Measurements from ENCODE around the gene PDZD2.

PDZD2 gene

DNA sequence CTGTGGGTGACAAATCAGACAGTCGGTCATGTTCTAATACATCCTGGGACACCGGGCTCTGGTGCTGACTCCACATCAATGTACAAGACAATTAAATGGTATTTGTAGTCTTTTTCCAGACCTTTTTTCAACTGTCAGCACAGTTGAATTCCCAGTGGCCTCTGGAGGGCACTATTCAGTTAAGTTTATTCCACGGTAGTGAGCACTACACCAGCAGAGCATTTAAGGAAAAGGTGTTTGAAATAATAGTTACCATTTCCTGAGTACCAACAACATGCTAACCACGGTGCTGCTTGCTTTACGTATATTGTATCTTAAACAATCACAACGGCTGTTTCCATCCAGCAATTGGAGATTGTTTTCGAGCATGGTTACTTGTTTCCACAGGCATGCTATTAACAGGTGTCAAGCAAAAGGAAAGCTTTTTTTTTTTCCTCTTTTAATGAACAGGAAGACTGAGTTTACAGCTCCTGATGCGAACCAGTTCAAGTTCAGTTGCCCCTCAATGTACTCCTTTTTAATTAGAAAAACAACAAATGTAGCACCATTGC lies 186.7 kb downstream of the PDZD2 start:
- peak in 9 of 14 donors; percentile 5 to 56 (median 19) for DNase-seq

DNA sequence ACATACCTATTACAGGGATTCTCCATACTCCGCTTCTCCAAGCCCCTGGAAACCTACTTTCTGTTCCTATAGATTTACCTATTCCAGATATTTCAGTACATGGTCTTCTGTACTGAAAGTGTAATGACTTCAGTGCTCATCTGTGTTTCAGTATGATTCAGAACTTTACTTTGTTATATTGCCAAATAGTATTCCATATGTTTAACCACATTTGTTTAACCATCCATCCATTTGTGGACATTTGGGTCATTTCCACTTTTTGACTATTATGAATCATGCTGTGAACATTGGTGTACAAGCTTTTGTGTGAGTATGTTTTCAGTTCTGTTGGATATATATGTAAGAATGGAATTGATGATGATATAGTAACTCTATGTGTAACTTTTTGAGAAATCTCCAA lies 188.9 kb downstream of the PDZD2 start:
- no peak for DNase-seq

DNA sequence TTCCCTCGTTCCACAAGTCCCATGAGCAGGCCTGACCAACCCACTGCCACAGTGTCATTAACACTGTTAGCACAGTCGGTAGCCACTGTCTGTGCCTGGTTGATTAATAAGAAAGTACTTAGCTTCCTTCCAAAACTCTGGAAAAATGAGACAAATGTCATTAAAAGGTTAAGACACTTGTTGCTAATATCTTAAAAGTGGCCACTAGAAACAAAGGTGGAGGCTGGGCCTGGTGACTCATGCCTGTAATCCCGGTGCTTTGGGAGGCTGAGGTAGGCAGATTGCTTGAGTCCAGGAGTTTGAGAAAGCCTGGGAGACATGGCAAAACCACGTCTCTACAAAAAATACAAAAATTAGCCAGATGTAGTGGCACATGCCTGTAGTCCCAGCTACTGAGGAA lies 194.0 kb downstream of the PDZD2 start:
- no peak for DNase-seq

DNA sequence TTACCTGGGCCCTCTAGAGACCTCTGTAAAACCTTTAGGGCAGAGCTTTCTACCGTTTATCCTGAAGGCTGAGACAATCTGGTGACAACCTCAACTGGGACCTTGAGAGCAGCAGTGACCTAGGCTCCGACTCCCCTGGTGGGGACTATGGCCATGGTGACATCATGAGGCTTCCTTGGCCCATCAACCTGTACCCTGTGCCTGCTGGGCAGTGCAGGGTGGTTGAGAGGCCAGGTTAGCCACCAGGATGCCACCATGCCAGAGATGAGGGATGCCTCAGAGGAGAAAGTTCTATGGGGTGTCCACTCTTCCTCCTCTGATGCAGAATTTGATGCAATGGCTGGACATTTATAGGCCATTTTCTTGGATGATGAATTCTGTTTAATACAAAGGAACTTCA lies 194.8 kb downstream of the PDZD2 start:
- DNase-seq: no peak

DNA sequence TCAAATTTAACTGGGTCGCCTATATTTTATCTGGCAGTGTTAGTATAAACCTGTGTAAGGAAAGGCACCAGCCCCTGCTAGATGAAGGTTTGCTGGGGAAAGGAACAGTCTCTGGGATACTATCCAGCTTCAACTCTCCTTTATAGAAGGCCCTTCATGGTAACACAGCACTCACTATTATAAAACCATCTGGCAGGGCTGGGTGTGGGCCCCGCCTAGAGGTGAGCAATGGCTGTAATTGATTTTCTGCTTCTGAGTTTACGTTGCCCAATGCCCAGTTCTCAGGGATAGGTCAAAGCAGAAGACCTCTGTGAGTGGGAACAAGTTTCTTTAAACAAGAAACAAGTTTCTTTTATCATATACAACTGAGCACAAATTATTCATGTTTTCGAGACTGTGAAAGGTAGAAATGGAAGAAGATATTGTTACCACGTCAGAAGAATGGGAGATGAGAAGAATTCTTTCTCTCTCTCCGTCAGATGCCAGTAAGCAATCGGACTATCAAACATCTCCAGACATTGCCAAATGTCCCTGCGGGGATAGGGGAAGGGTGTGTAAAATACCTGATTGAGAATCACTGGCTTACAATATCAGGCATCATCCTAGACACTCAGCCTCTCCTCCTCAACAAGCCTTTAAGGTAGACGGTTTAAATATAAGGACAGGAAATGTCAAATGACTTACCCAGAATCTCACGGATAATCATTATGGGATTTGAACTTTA lies 205.9 kb downstream of the PDZD2 start:
- no peak for DNase-seq

DNA sequence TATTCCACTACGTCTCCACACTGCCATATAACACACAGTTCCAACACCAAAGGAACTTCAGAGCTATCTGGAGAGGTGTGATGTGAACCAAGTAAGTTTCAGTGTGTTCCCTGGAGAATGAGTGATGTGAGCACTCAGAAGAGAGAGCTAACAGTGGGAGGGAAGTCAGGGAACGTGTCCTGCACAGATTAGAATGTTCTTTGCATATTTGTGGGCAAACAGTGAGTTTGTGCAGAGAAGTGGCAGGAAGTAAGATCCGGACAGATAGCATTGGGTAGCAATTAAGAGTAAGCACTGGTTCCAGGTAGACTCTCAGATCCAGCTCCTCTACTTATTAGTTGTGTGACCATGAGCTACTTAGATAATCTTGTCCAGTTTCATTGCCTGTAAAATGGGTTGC lies 206.4 kb downstream of the PDZD2 start:
- no peak for DNase-seq

DNA sequence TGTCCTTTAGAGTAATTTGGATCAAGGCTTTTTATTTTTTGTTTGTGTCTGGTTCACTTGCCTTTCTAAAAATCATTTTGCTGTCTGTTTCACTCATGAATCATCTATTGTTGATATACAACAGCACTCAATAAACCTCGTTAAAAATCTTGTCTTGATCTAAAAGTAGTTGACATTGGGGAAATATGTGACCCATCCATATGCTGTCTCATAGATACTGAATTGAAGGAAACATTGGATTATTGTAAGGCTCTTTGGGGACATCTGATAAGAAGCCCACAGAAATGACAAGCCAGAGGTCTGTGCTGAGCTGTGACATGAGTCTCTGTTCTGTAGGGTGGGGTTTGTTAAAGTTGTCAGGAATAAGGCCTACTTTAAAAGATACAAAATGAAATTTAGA lies 208.0 kb downstream of the PDZD2 start:
- no peak for DNase-seq

DNA sequence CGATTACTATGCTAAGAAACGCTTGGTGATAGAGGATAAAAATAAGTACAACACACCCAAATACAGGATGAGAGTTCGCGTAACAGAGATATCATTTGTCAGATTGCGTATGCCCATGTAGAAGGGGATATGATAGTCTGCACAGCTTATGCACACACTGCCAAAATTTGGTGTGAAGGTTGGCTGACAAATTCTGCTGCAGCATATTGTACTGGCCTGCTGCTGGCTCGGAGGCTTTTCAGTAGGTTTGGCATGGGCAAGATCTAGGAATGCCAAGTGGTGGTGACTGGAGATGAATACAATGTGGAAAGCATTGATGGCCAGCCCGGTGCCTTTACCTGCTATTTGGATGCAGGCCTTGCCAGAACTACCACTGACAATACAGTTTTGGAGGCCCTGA lies 208.4 kb downstream of the PDZD2 start:
- peak in 4 of 14 donors; percentile 4 to 87 (median 18) for DNase-seq

DNA sequence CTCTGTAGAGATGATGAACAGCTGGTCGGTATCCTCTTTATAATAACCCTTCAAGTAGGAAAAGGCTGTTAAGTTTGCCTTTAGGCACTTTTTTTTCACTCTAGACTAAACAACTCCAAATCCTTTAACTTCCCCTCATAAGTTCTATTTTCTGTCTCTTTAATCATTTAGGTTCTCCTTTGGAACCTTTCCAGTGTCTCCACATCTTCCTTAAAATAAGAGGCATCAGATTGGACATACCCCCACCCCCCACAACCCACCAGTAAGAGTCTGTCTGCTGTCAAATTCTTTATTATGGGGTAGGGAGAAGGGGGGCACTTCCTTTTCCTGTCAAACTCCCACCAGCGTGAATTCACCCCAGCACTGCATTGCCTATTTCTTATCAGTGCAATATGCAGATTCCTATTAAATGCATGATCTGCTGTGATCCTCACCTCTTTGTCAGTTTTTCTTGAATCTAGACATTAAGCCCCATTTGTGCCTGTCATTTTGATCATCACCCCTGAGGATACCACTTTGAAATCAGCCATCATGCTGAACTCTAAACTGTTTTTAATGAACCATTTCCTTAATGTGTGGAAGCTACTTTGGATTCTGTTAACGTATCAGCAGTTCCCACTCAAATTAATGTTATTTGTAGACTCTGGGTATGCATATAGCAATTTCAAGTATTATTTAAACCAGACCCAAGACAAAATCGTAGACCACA lies 212.2 kb downstream of the PDZD2 start:
- DNase-seq: no peak

DNA sequence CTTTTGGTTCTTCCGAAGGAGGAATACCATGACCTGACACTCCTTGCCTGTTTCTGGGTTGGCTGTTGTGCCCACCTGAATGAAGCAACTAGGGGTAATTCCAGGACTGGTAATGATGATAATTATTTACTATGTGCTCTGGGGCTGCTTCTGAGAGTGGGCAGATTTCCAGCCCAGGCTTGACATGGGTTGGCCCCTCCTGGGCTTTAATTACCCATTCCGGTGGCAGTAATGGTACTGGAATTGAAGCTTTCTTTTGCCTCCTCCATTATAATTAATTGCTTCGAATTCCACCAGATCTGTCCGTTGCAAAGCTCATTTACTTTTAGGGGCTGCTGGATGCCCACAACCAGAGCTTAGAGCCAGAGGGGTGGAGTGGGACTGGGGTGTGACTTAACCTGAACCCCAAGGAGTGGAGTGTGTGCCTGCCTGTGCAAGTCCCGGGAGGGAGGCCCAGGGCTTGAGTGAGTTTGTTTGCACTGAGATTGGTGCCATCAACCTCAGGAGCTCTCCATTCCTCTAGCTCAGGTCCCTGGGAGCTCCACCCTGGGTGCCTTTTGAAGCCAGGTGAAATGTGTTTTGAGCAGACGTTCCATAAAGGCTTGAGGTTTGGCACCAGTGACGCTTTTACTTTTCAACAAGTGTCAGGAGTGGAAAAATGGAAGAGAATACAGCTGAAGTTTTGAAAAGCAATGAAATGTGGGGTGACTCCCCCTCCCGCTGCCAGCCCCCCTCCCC lies 214.6 kb downstream of the PDZD2 start:
- DNase-seq: no peak

DNA sequence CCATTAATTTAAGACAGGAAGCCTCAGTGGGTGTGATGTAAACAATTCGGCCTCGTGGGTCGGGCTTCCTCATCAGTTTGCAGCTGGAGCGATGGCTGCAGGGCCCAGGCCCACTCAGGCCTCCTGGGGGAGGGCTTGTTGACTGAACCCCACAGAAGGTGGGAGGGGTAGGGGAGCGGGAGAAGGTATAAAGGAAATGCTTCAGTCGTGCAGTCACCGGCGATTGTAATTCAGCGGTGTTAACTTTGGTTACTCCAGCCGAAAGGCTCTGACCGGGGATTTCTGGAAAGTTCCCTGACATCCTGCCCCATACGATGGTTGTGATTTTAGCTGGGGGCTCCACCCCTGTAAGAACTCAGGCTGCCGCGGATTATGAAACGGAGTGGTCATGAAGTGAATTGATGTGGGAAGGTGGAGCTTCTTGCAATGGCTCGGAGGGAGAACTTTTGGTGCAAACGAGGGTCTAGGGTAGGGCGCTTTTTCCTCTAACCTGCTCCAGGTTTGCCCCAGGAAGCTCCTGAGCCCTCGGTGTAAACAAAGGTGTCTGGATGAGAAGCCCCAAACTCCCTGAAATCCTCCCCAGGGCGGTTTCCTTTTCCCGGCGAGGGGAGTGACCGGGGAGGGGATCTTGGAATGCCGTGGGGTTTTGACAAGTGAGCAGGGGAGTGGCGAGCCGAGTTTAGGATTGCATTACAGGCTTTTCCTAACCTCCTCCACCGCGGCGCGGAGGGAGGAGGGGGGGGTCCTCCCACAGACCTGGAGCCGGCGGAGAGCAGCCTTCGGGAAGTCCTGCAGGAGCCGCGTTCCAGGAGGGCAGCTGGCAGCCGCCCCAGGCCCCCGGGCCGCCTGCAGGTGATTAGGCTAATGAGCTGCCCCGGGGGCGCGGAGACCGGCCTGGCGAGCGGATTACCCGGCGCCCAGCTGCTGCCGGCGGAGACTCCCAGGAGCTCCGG lies 215.5 kb downstream of the PDZD2 start:
- peak in 3 of 14 donors; percentile 23 to 54 (median 53) for DNase-seq

DNA sequence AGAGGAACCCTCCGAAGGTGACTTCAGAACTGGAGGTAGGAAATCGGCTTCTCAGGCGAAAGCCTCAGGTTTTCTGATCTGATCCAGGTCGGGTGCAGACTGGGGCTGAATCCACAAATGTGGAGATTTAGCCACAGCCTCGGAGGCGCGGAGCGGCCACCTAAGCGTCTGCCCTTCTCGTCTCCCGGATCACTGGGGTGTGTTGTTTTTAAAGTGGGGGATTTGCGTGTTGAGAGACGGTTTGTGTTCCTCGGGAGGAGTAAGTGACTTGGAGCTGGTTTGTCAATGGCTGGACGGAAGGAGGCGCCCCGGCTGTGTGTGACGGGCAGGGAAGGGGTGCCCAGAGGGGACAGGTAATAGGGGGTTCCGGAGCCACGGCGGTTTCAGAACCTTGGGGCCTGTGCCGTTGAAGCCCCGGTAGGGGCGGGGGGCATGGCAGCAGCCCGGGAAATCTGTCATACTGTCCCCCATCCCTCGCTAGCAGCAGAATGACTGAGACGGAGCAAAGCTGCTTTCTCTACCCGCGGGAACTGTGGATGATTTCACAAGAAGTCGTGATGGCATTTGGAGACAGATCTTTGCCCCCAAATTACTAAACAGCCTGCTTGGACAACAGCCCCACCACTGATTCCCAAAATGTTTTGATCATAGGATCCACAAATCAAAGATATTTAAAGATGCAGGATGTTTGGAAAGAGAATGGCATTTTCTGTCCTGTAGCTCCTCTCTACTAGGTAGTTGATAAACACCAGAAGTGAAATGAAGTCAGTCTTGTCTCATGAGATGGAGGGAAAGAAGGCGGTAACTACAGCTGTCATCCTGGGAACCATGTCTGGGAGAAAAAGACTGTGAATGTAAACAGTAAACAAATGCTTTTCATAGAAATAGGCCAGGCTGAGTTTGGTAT lies 216.5 kb downstream of the PDZD2 start:
- peak in 12 of 14 donors; percentile 9 to 65 (median 38) for DNase-seq

DNA sequence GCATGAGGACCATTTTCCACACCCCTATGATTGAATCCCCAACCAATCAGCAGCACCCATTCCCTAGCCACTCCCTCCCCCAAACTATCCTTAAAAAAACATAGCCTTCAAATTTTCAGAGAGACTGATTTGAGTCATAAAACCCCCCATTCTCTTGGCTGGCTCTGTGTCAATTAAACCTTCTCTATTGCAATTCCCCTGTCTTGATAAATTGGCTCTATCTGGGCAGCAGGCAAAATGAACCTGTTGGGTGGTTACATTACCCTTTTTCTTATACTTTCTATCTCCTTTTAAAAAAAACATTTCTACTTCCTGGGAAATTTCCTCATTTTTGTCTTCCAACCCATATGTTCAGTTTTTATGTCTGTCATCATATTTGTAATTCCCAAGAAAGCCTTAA lies 220.2 kb downstream of the PDZD2 start:
- no peak for DNase-seq

DNA sequence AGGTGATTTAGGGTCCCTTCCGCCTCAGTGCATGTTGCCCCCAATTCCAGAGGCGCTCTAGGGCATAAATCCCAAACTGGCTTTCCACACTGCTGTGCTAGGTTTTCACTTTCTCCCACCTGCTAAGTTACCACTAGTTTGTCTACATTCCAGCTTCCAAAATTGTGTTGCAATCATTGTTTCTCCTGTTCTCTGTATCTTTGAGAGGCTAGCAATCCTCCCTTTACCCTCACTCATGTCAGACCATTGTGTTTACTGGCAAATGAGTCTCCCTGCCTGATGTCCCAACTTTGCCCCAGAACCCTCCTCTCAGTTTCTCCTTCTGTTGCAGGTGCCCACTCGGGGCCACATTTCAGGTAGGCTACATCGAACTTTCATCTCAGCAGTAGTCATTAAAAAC lies 221.3 kb downstream of the PDZD2 start:
- no peak for DNase-seq

DNA sequence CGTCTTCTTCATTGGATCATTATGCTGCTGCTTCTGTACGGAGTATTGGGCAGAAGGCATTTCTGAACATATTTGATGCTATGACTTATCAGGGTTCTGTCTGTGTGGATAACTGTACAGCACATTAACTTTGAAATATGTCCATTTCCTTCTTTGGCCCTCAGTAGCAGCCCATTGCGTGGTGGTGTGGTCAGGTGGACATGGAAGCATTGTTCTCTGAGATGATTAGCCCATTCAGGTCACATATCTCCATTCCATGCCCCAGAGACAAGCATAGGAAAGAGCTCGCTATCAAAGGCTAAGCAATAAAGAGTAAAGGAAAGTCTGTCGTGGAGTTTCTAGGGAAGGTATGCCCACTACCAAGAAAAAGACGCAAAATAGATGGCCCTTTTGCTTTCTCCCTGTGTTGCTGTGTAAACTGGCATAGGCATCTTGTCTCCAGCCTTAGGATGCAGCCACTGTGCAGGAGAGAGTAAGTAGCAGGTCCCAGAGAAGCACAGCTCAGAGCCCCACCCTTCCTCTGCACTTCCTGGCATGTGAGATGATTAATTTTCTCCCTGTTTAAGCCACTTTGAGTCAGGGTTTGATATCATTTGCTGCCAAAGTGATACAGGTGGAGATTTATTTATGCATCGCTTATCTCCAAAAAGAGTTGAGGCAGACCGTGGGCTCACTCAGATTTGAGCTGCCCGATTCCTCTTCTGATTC lies 221.9 kb downstream of the PDZD2 start:
- no peak for DNase-seq

DNA sequence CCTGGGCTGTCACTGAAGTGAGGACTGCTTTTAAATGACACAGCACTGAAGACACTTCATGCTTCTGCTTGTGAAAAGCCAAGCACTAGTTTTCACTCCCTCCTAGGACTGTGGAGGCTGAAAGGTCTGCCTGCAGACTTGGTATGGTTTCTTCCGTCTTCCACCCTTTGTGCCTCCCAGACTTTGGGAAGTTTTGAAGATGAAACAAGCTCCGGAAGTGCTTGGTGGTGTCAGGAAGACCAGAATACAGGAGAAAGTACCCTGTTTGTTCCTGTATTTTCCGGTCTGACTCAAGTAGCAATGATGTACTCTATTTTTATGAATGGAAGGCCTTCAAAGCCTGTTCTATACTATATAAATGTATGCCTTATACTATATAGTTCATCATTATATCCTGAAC lies 222.7 kb downstream of the PDZD2 start:
- no peak for DNase-seq

DNA sequence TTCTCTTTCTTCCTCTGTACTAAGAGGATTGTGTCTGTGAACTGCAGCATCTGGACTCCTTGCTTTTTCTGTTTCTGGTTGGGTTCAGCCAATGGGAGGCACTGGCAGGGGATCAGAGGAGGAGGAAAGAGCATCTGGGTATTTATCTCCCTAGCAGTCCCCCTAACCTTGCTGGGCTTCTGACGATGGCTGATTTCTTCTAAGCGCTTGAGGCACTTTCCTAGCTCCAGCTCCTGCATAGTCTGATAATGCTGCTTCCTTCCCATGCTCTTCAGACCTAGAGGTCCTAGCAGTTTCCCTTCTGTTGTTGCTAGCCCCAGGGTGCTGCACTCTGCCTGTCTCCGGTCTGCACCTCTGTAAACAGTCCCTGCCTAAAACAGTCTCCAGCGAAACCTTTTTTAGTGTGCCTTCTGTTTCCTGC lies 225.1 kb downstream of the PDZD2 start:
- DNase-seq: no peak

DNA sequence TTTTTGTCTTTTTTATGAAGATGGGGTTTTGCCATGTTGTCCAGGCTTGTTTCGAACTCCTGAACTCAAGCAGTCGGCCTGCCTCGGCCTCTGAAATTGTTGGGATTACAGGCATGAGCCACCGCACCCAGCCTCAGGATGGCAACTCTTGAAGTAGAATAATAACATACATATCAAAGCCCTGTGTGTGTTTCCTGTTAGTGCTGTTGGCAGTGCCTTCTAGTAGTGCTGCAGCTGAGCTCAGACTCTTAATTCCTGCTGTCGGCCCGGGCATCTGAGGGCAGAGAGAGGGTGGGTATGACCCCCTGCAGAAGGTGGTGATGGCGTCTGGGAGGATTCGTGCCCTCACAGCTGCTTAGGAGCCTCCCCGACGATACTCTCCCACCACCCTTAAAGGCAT lies 227.2 kb downstream of the PDZD2 start:
- no peak for DNase-seq

DNA sequence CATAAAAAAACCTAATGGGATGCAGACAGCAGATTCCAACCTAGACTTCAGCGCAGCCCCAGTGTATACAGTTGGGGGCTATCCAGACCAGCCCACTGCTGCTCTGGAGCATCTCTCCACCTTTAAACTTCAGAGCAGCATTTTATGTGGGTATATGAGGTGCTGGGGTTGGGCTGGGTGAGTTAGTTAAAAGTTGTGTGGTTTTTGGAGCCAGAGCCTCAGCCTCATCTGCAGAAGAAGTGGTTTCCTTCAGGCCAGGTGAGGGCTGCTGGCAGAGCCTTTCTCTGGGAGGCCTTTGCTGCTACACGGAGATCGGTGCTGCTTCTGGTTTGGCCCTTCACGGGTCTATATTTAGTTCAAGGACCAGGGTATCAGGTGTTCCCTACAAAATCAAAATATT lies 228.3 kb downstream of the PDZD2 start:
- DNase-seq: no peak

DNA sequence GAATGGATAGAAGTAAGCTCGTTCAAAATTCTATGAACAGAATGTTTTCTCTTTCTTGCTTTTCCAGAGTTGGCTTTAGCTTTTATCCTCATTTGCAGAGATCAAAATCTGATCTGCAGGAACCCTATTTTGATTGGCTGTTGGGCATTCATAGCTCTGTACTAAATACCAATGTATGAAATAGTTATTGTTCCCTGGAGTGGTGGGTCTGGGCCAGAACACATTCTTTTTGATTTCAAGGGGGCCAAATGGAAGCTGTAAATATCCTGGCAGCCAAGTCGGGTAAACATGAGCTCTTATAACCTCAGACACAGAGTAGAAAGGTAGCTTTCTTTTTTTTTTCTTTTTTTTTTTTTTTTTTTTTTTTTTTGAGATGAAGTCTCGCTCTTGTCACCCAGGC lies 241.5 kb downstream of the PDZD2 start:
- no peak for DNase-seq
